ENCODE measurements around the gene MYLK3. TPM values are rescaled to one million over a fixed set of nuclear protein-coding genes. Genes with fewer than 3 reads are reported as not detected.
"Not testable (repeated sequence)": the region's sequence is repeated elsewhere in the genome, so short reads cannot be mapped to it uniquely, and the experiment has no call there.

The MYLK3 gene
- total and polyA plus RNA-seq, 2 donors (not counting 3 experiments of a cell fraction or from before 2014, with no cell fraction given) = not detected

DNA sequence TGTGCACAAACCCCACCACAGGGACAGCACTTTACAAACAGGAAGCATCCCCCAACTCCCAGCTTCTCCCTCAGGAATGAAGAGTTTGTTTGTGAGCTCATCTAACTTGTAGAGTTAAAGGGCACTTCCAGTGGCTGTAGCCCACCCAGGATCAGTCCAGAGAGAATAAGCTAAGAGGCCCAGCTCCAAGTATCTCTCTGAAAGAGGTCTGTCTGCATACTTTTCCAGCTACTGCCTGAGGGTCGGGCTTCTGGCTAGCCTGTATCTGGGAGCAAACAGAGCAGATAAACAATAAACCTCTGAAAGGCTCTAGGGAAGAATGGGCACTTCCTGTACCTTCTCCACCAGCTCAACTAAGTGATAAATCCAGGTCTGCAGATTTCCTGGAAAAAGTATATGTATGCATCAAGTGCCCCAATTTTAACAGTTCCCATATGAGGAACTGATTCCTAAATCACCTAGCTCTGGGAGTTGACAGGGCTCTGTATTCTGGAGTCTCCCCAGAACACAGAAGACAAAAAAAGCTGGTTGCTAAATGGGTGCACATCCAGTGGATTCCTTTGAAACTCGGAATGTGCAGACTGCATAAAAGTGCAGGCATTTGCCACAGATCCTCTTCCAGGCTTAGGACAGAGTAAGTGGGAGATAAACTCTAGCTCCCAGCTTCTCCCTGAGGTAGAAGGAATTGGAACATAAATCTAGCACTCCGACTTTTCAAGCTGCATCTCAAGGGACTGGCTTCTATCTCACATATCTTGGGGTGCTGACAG lies 37.1 kb upstream of the MYLK3 start:
- TF ChIP-seq POLR2A (IDR thresholded peaks at IDR 0.05; ENCODE audit: low read depth, low read length) = no peak
- TF ChIP-seq EZH2 (IDR thresholded peaks at IDR 0.05; ENCODE audit: borderline replicate concordance, low read depth, low read length, severe bottlenecking) = no peak
- no peak for TF ChIP-seq POLR2AphosphoS5 (IDR thresholded peaks at IDR 0.05; ENCODE audit: insufficient read depth, low read depth, low read length)
- no peak for TF ChIP-seq FOS (IDR thresholded peaks at IDR 0.05; ENCODE audit: borderline replicate concordance, insufficient read depth, low read length)
- no peak for TF ChIP-seq MYC (IDR thresholded peaks at IDR 0.05; ENCODE audit: low read depth, low read length)
- no peak for TF ChIP-seq JUN (IDR thresholded peaks at IDR 0.05; ENCODE audit: borderline replicate concordance, insufficient read depth, insufficient read length, low read depth)
- TF ChIP-seq, protein P1, sequence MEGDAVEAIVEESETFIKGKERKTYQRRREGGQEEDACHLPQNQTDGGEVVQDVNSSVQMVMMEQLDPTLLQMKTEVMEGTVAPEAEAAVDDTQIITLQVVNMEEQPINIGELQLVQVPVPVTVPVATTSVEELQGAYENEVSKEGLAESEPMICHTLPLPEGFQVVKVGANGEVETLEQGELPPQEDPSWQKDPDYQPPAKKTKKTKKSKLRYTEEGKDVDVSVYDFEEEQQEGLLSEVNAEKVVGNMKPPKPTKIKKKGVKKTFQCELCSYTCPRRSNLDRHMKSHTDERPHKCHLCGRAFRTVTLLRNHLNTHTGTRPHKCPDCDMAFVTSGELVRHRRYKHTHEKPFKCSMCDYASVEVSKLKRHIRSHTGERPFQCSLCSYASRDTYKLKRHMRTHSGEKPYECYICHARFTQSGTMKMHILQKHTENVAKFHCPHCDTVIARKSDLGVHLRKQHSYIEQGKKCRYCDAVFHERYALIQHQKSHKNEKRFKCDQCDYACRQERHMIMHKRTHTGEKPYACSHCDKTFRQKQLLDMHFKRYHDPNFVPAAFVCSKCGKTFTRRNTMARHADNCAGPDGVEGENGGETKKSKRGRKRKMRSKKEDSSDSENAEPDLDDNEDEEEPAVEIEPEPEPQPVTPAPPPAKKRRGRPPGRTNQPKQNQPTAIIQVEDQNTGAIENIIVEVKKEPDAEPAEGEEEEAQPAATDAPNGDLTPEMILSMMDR (IDR thresholded peaks at IDR 0.05; ENCODE audit: extremely low read depth in 1 of 2, insufficient read depth in 1 of 2, low read depth in 1 of 2, low read length in 2 of 2) = no peak
- TF ChIP-seq GATA2 (IDR thresholded peaks at IDR 0.05; ENCODE audit: insufficient read depth, insufficient read length, low read depth, low read length) = no peak
- Histone ChIP-seq H3K9me1 (replicated peaks; ENCODE audit: control insufficient read depth, extremely low read depth, insufficient read depth, low read length) (no peaks in the 10 kb centered on the region), H3K4me2 (ENCODE audit: insufficient read depth, low read length) (no peak overlapping the region), H3K27ac (ENCODE audit: insufficient read depth, low read depth, low read length) (no peak overlapping the region), H3K9me3 (replicated peaks; ENCODE audit: control insufficient read depth, insufficient read depth, low read length) (no peaks in the 10 kb centered on the region), H3K36me3 (ENCODE audit: control insufficient read depth in 2 of 2, extremely low read depth in 1 of 2, insufficient read depth in 2 of 2, low read length in 2 of 2) (no peaks in the 10 kb centered on the region), H3K4me1 (ENCODE audit: control insufficient read depth, extremely low read depth, insufficient read depth, low read length) (no peaks in the 10 kb centered on the region), H2AFZ (ENCODE audit: low read depth, low read length) (no peak overlapping the region), H3K79me2 (ENCODE audit: control insufficient read depth, insufficient read depth, low read length) (no peaks in the 10 kb centered on the region), H3K9ac (replicated peaks; ENCODE audit: extremely low read depth, insufficient read depth, low read length) (no peak overlapping the region), H3K4me3 (replicated peaks in 1 of 3; ENCODE audit: insufficient read depth in 1 of 3, low read depth in 1 of 3, low read length in 3 of 3) (no peak overlapping the region), H3K27me3 (ENCODE audit: control insufficient read depth in 2 of 2, insufficient read depth in 2 of 2, low read length in 2 of 2) (peaks cover 7 to 10% of the 10 kb centered on the region in 2 experiments), H4K20me1 (replicated peaks; ENCODE audit: control insufficient read depth, extremely low read depth, insufficient read depth, low read length) (no peaks in the 10 kb centered on the region)
- BruUV-seq (replicated peaks) = no TSS peak
- FAIRE-seq (no peak), DNase-seq (ENCODE audit: low read depth, low spot score) (no peak)
- ChIA-PET POLR2A (no interaction called here), CTCF (interaction anchor here (0.6 to 1.8 kb wide), 6 partner anchors 12 to 112 kb away, joined by 3 to 7 read pairs (median 4); no protein-coding TSS in a partner anchor)
- intact Hi-C loops (cut with micrococcal nuclease) = loop anchor here (5.0 kb wide), 1 partner anchor 98 kb away; the partner anchor contains the start of genes ORC6 and VPS35
- dilution Hi-C loops (cut with MboI; ENCODE audit: extremely low pct_ligation_motif_present, low sequenced_read_pairs) = no loop called here

DNA sequence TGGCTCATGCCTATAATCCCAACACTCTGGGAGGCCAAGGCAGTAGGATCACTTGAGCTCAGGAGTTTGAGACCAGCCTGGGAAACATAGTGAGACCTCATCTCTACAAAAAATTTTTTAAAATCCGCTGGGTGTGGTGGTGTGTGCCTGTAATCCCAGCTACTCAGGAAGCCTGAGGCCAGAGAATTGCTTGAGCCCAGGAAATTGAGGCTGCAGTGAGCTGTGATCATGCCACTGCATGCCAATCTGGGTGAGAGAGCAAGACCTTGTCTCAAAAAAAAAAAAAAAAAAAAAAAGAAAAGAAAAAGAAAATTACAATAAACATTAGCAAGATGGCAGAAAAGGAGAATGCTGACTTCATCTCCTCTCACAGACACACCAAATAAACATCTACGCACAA lies 36.4 kb upstream of the MYLK3 start:
- intact Hi-C loops (cut with micrococcal nuclease); H3K27ac ChIP-seq (ENCODE audit: insufficient read depth, low read depth, low read length): not testable (repeated sequence)
- CTCF ChIA-PET = interaction anchor here (0.6 to 1.8 kb wide), 5 partner anchors 12 to 111 kb away, joined by 3 to 7 read pairs (median 4); no protein-coding TSS in a partner anchor

More for the DNA sequence above, 36.4 kb upstream of the MYLK3 start:
- DNase-seq (ENCODE audit: low read depth, low spot score); H3K4me2 ChIP-seq (ENCODE audit: insufficient read depth, low read length); POLR2A ChIA-PET; H3K27me3 ChIP-seq (ENCODE audit: control insufficient read depth in 2 of 2, insufficient read depth in 2 of 2, low read length in 2 of 2); BruUV-seq (replicated peaks); H3K9me3 ChIP-seq (replicated peaks; ENCODE audit: control insufficient read depth, insufficient read depth, low read length); H3K9ac ChIP-seq (replicated peaks; ENCODE audit: extremely low read depth, insufficient read depth, low read length); H3K79me2 ChIP-seq (ENCODE audit: control insufficient read depth, insufficient read depth, low read length); H2AFZ ChIP-seq (ENCODE audit: low read depth, low read length); dilution Hi-C loops (cut with MboI; ENCODE audit: extremely low pct_ligation_motif_present, low sequenced_read_pairs); H3K36me3 ChIP-seq (ENCODE audit: control insufficient read depth in 2 of 2, extremely low read depth in 1 of 2, insufficient read depth in 2 of 2, low read length in 2 of 2); H4K20me1 ChIP-seq (replicated peaks; ENCODE audit: control insufficient read depth, extremely low read depth, insufficient read depth, low read length); FAIRE-seq; H3K4me1 ChIP-seq (ENCODE audit: control insufficient read depth, extremely low read depth, insufficient read depth, low read length); H3K4me3 ChIP-seq (replicated peaks in 1 of 3; ENCODE audit: insufficient read depth in 1 of 3, low read depth in 1 of 3, low read length in 3 of 3); H3K9me1 ChIP-seq (replicated peaks; ENCODE audit: control insufficient read depth, extremely low read depth, insufficient read depth, low read length): not testable (repeated sequence)
